ENCODE data around the gene SLC25A1.

DNA sequence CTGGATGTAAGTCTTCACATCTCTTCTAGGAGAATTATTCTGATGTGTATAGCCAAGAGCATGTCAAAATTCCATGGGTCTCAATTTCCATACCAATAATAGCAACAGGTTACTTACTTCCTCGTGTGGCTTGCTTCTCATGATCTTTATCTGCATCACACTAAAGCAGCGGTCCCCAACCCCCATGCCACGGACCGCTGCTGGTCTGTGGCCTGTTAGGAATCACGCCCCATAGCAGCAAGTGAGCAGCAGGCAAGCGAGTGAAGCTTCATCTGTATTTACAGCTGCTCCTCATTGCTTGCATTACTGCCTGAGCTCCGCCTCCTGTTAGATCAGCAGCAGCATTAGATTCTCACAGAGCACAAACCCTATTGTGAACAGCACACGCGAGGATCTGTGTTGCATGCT is 28.9 kb upstream of the SLC25A1 start:
- no peak for TF ChIP-seq POLR2AphosphoS5 (IDR thresholded peaks at IDR 0.05; ENCODE audit: low read length)
- no peak for TF ChIP-seq EP300 (IDR thresholded peaks at IDR 0.05; ENCODE audit: borderline replicate concordance in 1 of 2, control insufficient read depth in 1 of 2, low read depth in 2 of 2, low read length in 2 of 2)
- TF ChIP-seq, protein P1, sequence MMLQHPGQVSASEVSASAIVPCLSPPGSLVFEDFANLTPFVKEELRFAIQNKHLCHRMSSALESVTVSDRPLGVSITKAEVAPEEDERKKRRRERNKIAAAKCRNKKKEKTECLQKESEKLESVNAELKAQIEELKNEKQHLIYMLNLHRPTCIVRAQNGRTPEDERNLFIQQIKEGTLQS (IDR thresholded peaks at IDR 0.05; ENCODE audit: borderline replicate concordance, extremely low read depth, low read depth, low read length): no peak

Measured in GM12878 (cell line).